Mesenchymal stem cell (in vitro differentiated cells and primary cell): ENCODE results near the gene ALDH3B1.

Experiments used
- DNase-seq: peaks from one replicate; pipeline ENCODE4 v3.0.0-alpha.2; 2013
- H2AFZ ChIP-seq: one replicate; pipeline ENCODE4 v1.6.1; 2013; ENCODE audit warnings: low read depth, mild to moderate bottlenecking, control low read depth, inconsistent platforms, low read length, moderate library complexity
- H2AK5ac ChIP-seq: 2 replicates; pipeline ENCODE4 v1.6.1; 2013; ENCODE audit warnings: low read length, moderate library complexity, mild to moderate bottlenecking, inconsistent platforms; ENCODE audit not compliant: severe bottlenecking
- H2BK120ac ChIP-seq: one replicate; pipeline ENCODE4 v1.6.1; 2013; ENCODE audit warnings: low read depth, mild to moderate bottlenecking, inconsistent platforms, low read length, moderate library complexity
- H2BK12ac ChIP-seq, 2 experiments: one replicate each; pipeline ENCODE4 v1.6.1; 2013; ENCODE audit warnings: inconsistent platforms in 2 of 2, low read length in 2 of 2, mild to moderate bottlenecking in 2 of 2, moderate library complexity in 2 of 2, control low read depth in 1 of 2
- H2BK15ac ChIP-seq: one replicate; pipeline ENCODE4 v1.6.1; 2013; ENCODE audit warnings: mild to moderate bottlenecking, low read depth, inconsistent platforms; ENCODE audit not compliant: poor library complexity, severe bottlenecking
- H2BK5ac ChIP-seq: 2 replicates; pipeline ENCODE4 v1.6.1; 2013; ENCODE audit warnings: low read depth, mild to moderate bottlenecking, low read length, control low read depth, inconsistent platforms; ENCODE audit not compliant: poor library complexity, severe bottlenecking
- H3K14ac ChIP-seq, 2 experiments: one replicate each; pipeline ENCODE4 v1.6.1; 2013; ENCODE audit warnings: inconsistent platforms in 2 of 2, low read length in 2 of 2, control low read depth in 1 of 2, mild to moderate bottlenecking in 1 of 2, moderate library complexity in 1 of 2
- H3K18ac ChIP-seq, 2 experiments: one replicate each; pipeline ENCODE4 v1.6.1; 2013; ENCODE audit warnings: inconsistent platforms in 2 of 2, low read length in 2 of 2, control low read depth in 1 of 2, low read depth in 1 of 2, mild to moderate bottlenecking in 1 of 2
- H3K23ac ChIP-seq, 2 experiments: one replicate each; pipeline ENCODE4 v1.6.1; 2013; ENCODE audit warnings: inconsistent platforms in 2 of 2, low read length in 2 of 2, mild to moderate bottlenecking in 2 of 2, moderate library complexity in 2 of 2, control low read depth in 1 of 2
- H3K27ac ChIP-seq: 2 replicates; pipeline ENCODE4 v1.5.1; 2013; ENCODE audit warnings: mild to moderate bottlenecking, moderate library complexity, low read length, control low read depth, inconsistent platforms; ENCODE audit not compliant: poor library complexity, severe bottlenecking
- H3K27me3 ChIP-seq, 2 experiments: 2 replicates each; pipeline versions ENCODE4 v1.6.1 to v1.7.0; 2013; ENCODE audit warnings: low read length in 2 of 2, mild to moderate bottlenecking in 2 of 2, moderate library complexity in 2 of 2, control low read depth in 1 of 2, inconsistent platforms in 1 of 2; ENCODE audit not compliant: control insufficient read depth in 1 of 2, insufficient read depth in 1 of 2
- H3K36me3 ChIP-seq, 2 experiments: 2 replicates each; pipeline versions ENCODE4 v1.6.1 to v1.7.0; 2013; ENCODE audit warnings: low read length in 2 of 2, control low read depth in 1 of 2, inconsistent platforms in 1 of 2, low read depth in 1 of 2, mild to moderate bottlenecking in 1 of 2; ENCODE audit not compliant: insufficient read depth in 2 of 2, control insufficient read depth in 1 of 2
- H3K4ac ChIP-seq, 2 experiments: one replicate each; pipeline ENCODE4 v1.6.1; 2013; ENCODE audit warnings: inconsistent platforms in 2 of 2, low read length in 2 of 2, mild to moderate bottlenecking in 2 of 2, moderate library complexity in 2 of 2, control low read depth in 1 of 2, low read depth in 1 of 2
- H3K4me1 ChIP-seq: 2 replicates; pipeline ENCODE4 v1.6.1; 2013; ENCODE audit warnings: low read depth, low read length, control low read depth; ENCODE audit not compliant: control insufficient read depth, insufficient read depth
- H3K4me2 ChIP-seq: 2 replicates; pipeline ENCODE4 v1.6.1; 2013; ENCODE audit warnings: low read length, mild to moderate bottlenecking, inconsistent platforms; ENCODE audit not compliant: poor library complexity, severe bottlenecking
- H3K4me3 ChIP-seq, 2 experiments: 2 replicates each; pipeline versions ENCODE4 v1.5.1 to v1.7.0; 2013; ENCODE audit warnings: low read length in 2 of 2, mild to moderate bottlenecking in 2 of 2, control low read depth in 1 of 2, low read depth in 1 of 2; ENCODE audit not compliant: insufficient read depth in 1 of 2
- H3K79me1 ChIP-seq: replicated peaks from 2 replicates; pipeline ENCODE4 v1.6.1; 2013; ENCODE audit warnings: mild to moderate bottlenecking, control low read depth, low read length, inconsistent platforms; ENCODE audit not compliant: poor library complexity, severe bottlenecking
- H3K9ac ChIP-seq: 2 replicates; pipeline ENCODE4 v1.7.0; 2013; ENCODE audit warnings: mild to moderate bottlenecking, low read length, moderate library complexity
- H3K9me3 ChIP-seq: 2 replicates; pipeline ENCODE4 v1.7.0; 2013; ENCODE audit warnings: mild to moderate bottlenecking, low read length; ENCODE audit not compliant: control insufficient read depth
- H4K8ac ChIP-seq: one replicate; pipeline ENCODE4 v1.6.1; 2013; ENCODE audit warnings: inconsistent platforms, mild to moderate bottlenecking, low read length, moderate library complexity
- H4K91ac ChIP-seq: one replicate; pipeline ENCODE4 v1.6.1; 2013; ENCODE audit warnings: mild to moderate bottlenecking, low read length, inconsistent platforms
- WGBS: methylation state at CpG from one replicate; pipeline ENCODE4 v1.1.7; 2013; ENCODE audit warnings: mixed read lengths; 5-methylcytosine and 5-hydroxymethylcytosine counted together

Gene ALDH3B1

DNA sequence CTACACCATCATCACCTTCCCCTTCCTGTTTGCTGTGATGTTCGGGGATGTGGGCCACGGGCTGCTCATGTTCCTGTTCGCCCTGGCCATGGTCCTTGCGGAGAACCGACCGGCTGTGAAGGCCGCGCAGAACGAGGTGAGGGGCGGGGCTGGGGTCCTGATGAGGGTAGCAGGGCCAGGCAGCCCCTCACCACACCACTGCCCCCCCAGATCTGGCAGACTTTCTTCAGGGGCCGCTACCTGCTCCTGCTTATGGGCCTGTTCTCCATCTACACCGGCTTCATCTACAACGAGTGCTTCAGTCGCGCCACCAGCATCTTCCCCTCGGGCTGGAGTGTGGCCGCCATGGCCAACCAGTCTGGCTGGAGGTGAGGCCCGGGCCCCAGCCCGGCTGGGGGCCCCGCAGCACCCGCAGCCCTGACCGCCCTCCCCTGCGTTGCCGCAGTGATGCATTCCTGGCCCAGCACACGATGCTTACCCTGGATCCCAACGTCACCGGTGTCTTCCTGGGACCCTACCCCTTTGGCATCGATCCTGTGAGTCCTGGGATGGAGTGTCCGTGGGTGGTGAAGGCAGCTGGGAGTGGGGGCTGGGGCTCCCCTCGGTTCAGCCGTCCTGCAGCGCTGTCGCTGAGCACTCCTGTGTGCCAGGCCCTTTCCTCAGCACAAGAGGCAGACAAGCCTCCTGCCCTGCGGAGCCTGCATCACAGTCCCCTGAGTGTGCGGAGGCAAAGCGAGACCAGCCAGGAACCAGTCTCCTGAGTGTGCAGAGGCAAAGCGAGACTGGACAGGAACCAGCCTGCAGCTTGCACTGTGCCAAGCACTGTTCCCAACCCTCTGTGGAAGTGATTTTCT, 37.5 kb downstream of the ALDH3B1 start:
- Histone ChIP-seq H4K91ac (no peak overlapping the region), H3K23ac (no peak overlapping the region), H3K36me3 (peaks cover 77 to 95% of the 10 kb centered on the region in 2 experiments), H3K18ac (no peak overlapping the region), H3K9me3 (no peaks in the 10 kb centered on the region), H3K4ac (no peak overlapping the region), H2BK5ac (no peak overlapping the region), H4K8ac (no peak overlapping the region), H3K27me3 (no peaks in the 10 kb centered on the region), H3K79me1 (peaks cover 21% of the 10 kb centered on the region), H3K4me2 (no peak overlapping the region), H3K9ac (no peak overlapping the region), H2AK5ac (peak overlapping the region; percentile 4), H2BK15ac (no peak overlapping the region), H3K4me1 (peaks cover 69% of the 10 kb centered on the region), H3K4me3 (no peak overlapping the region), H2BK12ac (no peak overlapping the region), H2AFZ (no peak overlapping the region), H3K27ac (no peak overlapping the region), H3K14ac (no peak overlapping the region), H2BK120ac (no peak overlapping the region)
- 96% methylated on average over 37 of the region's 37 CpGs for WGBS
- DNase-seq, result no peak

DNA sequence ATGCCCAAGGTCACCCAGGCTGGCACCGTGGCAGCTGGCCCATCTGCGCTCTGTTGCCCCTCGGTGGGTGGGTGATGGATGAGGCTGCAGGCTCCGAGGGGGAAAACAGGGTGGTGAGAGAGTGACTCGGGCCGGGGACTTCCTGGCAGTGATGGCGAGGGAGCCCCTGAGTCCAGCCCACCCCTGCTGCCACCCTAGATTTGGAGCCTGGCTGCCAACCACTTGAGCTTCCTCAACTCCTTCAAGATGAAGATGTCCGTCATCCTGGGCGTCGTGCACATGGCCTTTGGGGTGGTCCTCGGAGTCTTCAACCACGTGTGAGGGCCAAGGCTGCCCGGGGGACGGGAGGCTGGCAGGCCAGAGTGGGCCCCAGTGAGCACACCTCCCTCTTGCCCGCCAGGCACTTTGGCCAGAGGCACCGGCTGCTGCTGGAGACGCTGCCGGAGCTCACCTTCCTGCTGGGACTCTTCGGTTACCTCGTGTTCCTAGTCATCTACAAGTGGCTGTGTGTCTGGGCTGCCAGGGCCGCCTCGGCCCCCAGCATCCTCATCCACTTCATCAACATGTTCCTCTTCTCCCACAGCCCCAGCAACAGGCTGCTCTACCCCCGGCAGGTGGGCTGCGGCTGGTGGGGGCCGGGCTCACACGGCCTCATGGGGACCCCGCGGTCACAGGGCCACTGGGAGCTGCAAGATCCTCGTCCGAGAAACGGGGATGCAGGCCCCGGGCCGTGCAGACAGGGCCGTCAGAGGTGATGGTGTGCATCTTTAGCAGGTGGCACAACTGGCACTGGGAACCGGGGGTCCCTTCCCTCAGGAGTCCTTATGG, 38.8 kb downstream of the ALDH3B1 start:
- Histone ChIP-seq H3K36me3 (peaks cover 90 to 91% of the 10 kb centered on the region in 2 experiments), H3K4ac (no peak overlapping the region), H3K9me3 (no peaks in the 10 kb centered on the region), H2BK120ac (no peak overlapping the region), H2BK5ac (no peak overlapping the region), H3K23ac (no peak overlapping the region), H3K4me3 (no peak overlapping the region), H3K27ac (no peak overlapping the region), H3K14ac (no peak overlapping the region), H4K91ac (no peak overlapping the region), H2BK12ac (no peak overlapping the region), H2AK5ac (peak overlapping the region; percentile 21), H3K4me1 (peaks cover 62% of the 10 kb centered on the region), H4K8ac (no peak overlapping the region), H3K18ac (no peak overlapping the region), H2AFZ (no peak overlapping the region), H3K79me1 (peaks cover 17% of the 10 kb centered on the region), H3K9ac (no peak overlapping the region), H3K27me3 (no peaks in the 10 kb centered on the region), H2BK15ac (no peak overlapping the region), H3K4me2 (no peak overlapping the region)
- WGBS, result 96% methylated on average over 35 of the region's 35 CpGs
- no peak for DNase-seq

DNA sequence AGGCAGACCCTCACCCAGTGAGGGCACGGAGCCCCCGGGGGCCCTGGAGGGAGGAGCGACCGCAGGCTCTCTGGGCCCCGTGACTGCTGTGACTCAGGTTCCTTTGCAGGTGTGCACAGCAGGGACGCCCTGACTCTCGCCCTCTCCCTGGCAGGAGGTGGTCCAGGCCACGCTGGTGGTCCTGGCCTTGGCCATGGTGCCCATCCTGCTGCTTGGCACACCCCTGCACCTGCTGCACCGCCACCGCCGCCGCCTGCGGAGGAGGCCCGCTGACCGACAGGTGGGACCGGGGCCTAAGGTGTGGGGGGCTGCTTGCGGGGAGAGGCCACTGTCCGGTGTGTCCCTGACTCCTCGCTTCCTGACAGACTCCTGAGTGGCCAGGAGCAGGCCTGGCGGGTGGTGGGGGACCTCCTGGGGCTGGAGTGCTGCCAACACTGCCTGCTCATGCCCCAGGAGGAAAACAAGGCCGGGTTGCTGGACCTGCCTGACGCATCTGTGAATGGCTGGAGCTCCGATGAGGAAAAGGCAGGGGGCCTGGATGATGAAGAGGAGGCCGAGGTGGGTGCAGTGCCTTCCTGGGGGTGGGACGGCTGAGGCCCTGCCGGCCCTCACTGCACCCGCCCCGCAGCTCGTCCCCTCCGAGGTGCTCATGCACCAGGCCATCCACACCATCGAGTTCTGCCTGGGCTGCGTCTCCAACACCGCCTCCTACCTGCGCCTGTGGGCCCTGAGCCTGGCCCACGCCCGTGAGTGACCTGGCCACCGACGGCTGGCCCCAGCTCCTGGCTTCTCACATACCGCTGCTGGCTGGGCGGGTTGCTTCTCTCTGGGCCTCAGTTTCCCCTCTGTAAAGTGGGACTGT, 39.6 kb downstream of the ALDH3B1 start:
- Histone ChIP-seq H3K9me3 (no peaks in the 10 kb centered on the region), H2AK5ac (no peak overlapping the region), H4K8ac (peak overlapping the region; percentile 28), H2AFZ (no peak overlapping the region), H2BK5ac (no peak overlapping the region), H3K27me3 (no peaks in the 10 kb centered on the region), H3K4ac (no peak overlapping the region), H3K4me3 (no peak overlapping the region), H2BK120ac (no peak overlapping the region), H3K4me2 (no peak overlapping the region), H2BK12ac (no peak overlapping the region), H3K79me1 (peaks cover 17% of the 10 kb centered on the region), H3K36me3 (peaks cover 82 to 85% of the 10 kb centered on the region in 2 experiments), H3K14ac (no peak overlapping the region), H3K18ac (no peak overlapping the region), H2BK15ac (no peak overlapping the region), H3K4me1 (peaks cover 57% of the 10 kb centered on the region), H3K23ac (no peak overlapping the region), H3K27ac (no peak overlapping the region), H3K9ac (no peak overlapping the region), H4K91ac (no peak overlapping the region)
- WGBS, result 94% methylated on average over 40 of the region's 40 CpGs
- no peak for DNase-seq
